HepG2 (cell line): Measurements from ENCODE around the gene DNASE2. TPM values are rescaled to one million over a fixed set of nuclear protein-coding genes. Genes with fewer than 3 reads are reported as not detected.

Source experiments
- AFF4 ChIP-seq: sonication (generic); formaldehyde crosslinking; IDR thresholded peaks from 2 replicates; pipeline ENCODE4 v1.4.0; 2020; ENCODE audit warnings: missing genetic modification reagents
- BHLHE40 ChIP-seq: IDR thresholded peaks from 2 replicates; pipeline ENCODE4 v1.6.1; 2011; ENCODE audit warnings: low read length, improper control_type of control experiment
- CAMTA2 ChIP-seq: sonication (generic); formaldehyde crosslinking; IDR thresholded peaks from 2 replicates; pipeline ENCODE4 v1.4.0; 2020; ENCODE audit warnings: mild to moderate bottlenecking, missing genetic modification reagents, borderline replicate concordance
- EED ChIP-seq: sonication (generic); formaldehyde crosslinking; IDR thresholded peaks from 2 replicates; pipeline ENCODE4 v1.5.0; 2020; ENCODE audit warnings: mild to moderate bottlenecking, missing genetic modification reagents
- FOSL2 ChIP-seq: sonication (generic); formaldehyde crosslinking; IDR thresholded peaks from 2 replicates; pipeline ENCODE4 v1.4.0; 2020; ENCODE audit warnings: missing genetic modification reagents
- GZF1 ChIP-seq: sonication (generic); formaldehyde crosslinking; IDR thresholded peaks from 2 replicates; pipeline ENCODE4 v1.5.1; 2020; ENCODE audit warnings: mild to moderate bottlenecking, missing genetic modification reagents
- HIVEP1 ChIP-seq: sonication (generic); formaldehyde crosslinking; IDR thresholded peaks from 2 replicates; pipeline ENCODE4 v1.4.0; 2020; ENCODE audit warnings: mild to moderate bottlenecking, missing genetic modification reagents
- HOXA3 ChIP-seq: sonication (generic); formaldehyde crosslinking; IDR thresholded peaks from 2 replicates; pipeline ENCODE4 v1.5.0; 2020; ENCODE audit warnings: missing genetic modification reagents
- KMT2B ChIP-seq: IDR thresholded peaks from 2 replicates; pipeline ENCODE4 v1.6.1; 2016; ENCODE audit warnings: missing genetic modification reagents, missing compliant biosample characterization
- PBX3 ChIP-seq: sonication (generic); formaldehyde crosslinking; IDR thresholded peaks from 2 replicates; pipeline ENCODE4 v1.8.1; 2023; ENCODE audit warnings: missing genetic modification reagents, inconsistent platforms, borderline replicate concordance
- PHB2 ChIP-seq: fragments of 450-650 bp; IDR thresholded peaks from 2 replicates; pipeline ENCODE4 v1.6.1; 2018; ENCODE audit not compliant: partially characterized antibody
- SATB2 ChIP-seq: sonication (generic); formaldehyde crosslinking; IDR thresholded peaks from 2 replicates; pipeline ENCODE4 v1.5.0; 2020; ENCODE audit warnings: missing genetic modification reagents
- SP2 ChIP-seq: sonication (generic); formaldehyde crosslinking; IDR thresholded peaks from 2 replicates; pipeline ENCODE4 v1.5.1; 2020; ENCODE audit warnings: mild to moderate bottlenecking, missing genetic modification reagents
- SP5 ChIP-seq: IDR thresholded peaks from 2 replicates; pipeline ENCODE4 v1.6.1; 2016; ENCODE audit warnings: low read depth, borderline replicate concordance
- TBP ChIP-seq: sonication (generic); formaldehyde crosslinking; IDR thresholded peaks from 2 replicates; pipeline ENCODE4 v1.5.0; 2020; ENCODE audit warnings: missing genetic modification reagents
- TBX3 ChIP-seq: fragments of 450-650 bp; IDR thresholded peaks from 2 replicates; pipeline ENCODE4 v1.6.1; 2017; ENCODE audit warnings: antibody characterized with exemption, mild to moderate bottlenecking, inconsistent platforms, borderline replicate concordance
- TGIF2 ChIP-seq: IDR thresholded peaks from 2 replicates; pipeline ENCODE4 v1.6.1; 2016; ENCODE audit warnings: control low read depth, missing compliant biosample characterization
- ZBTB38 ChIP-seq: sonication (generic); formaldehyde crosslinking; IDR thresholded peaks from 2 replicates; pipeline ENCODE4 v1.5.1; 2020; ENCODE audit warnings: mild to moderate bottlenecking, missing genetic modification reagents
- ZNF562 ChIP-seq: sonication (generic); formaldehyde crosslinking; IDR thresholded peaks from 2 replicates; pipeline ENCODE4 v1.8.0; 2022; ENCODE audit warnings: missing genetic modification reagents, borderline replicate concordance
- ZNF577 ChIP-seq: sonication (generic); formaldehyde crosslinking; IDR thresholded peaks from 2 replicates; pipeline ENCODE4 v1.4.0; 2020; ENCODE audit warnings: mild to moderate bottlenecking, low read depth, missing genetic modification reagents, borderline replicate concordance
- ZNF609 ChIP-seq: sonication (generic); formaldehyde crosslinking; IDR thresholded peaks from 2 replicates; pipeline ENCODE4 v1.4.0; 2020; ENCODE audit warnings: mild to moderate bottlenecking, missing genetic modification reagents, borderline replicate concordance
- polyA plus RNA-seq, 8 experiments: library from polyadenylated mRNA; depleted of rRNA in 3 of 8; stranded (reverse) in 7 of 8; unstranded in 1 of 8; fragments of >200 nt; fragmentation: Illumina TruSeq in 4 of 8; extraction: Trizol in 4 of 8; gene quantifications; 2 replicates each; pipeline versions ENCODE4 v1.2.1 to v1.2.3, GENCODE V29; 2011 to 2016; ENCODE audit warnings: low read depth in 4 of 8, missing spikeins in 1 of 8, mixed read lengths in 1 of 8; ENCODE audit not compliant: insufficient read depth in 1 of 8
- total RNA-seq, 5 experiments: library from RNA; depleted of rRNA; stranded (reverse); fragments of >200 nt; fragmentation: Illumina TruSeq; extraction: Trizol; gene quantifications; 2 replicates each; pipeline ENCODE4 v1.2.3, GENCODE V29; 2016; ENCODE audit warnings: low read depth in 1 of 5

The DNASE2 gene
- total and polyA plus RNA-seq, 2 of the 13 experiments (the other 11 are each of a cell fraction or from before 2014, with no cell fraction given) = 7.5 to 16.2 TPM

- TF ChIP-seq HOXA3 (peak; percentile 58; the same call in 1 of the 2 replicates), FOSL2 (CRISPR knock-in tag) (peak; percentile 21; the same call in 1 of the 2 replicates), BHLHE40 (peak; percentile 61), PHB2 (no peak), PBX3 (no peak), CAMTA2 (CRISPR knock-in tag) (no peak), HIVEP1 (CRISPR knock-in tag) (no peak), TBX3 (no peak), TGIF2 (CRISPR knock-in tag) (no peak), AFF4 (CRISPR knock-in tag) (no peak), EED (CRISPR knock-in tag) (0 out of 2 replicates have a peak, but pooled peaks have one; percentile 50), SATB2 (no peak), KMT2B (CRISPR knock-in tag) (no peak), TBP (CRISPR knock-in tag) (no peak), SP2 (CRISPR knock-in tag) (no peak), SP5 (CRISPR knock-in tag) (no peak), ZNF562 (CRISPR knock-in tag) (no peak), ZNF577 (CRISPR knock-in tag) (no peak), GZF1 (CRISPR knock-in tag) (no peak), ZBTB38 (peak; percentile 65; the same call in 1 of the 2 replicates), ZNF609 (no peak)
Observed at GRCh38 chr19:12847159-12848139, 33.8 kb downstream of the DNASE2 start (continued).
